ENCODE results near the gene SMG5.

The SMG5 gene

GRCh38 chr1:156263288-156263655 lies 19.4 kb downstream of the SMG5 start:
- TF ChIP-seq CTCF (IDR thresholded peaks at IDR 0.05; ENCODE audit: extremely low read depth, missing control alignments) = no peak
- DNase-seq (ENCODE audit: low spot score) = no peak

GRCh38 chr1:156262461-156263287 lies 20.0 kb downstream of the SMG5 start:
- no peak for TF ChIP-seq CTCF (IDR thresholded peaks at IDR 0.05; ENCODE audit: extremely low read depth, missing control alignments)
- DNase-seq (ENCODE audit: low spot score) = no peak

GRCh38 chr1:156260896-156261295 lies 21.7 kb downstream of the SMG5 start:
- DNase-seq (ENCODE audit: low spot score) = no peak
- TF ChIP-seq CTCF (IDR thresholded peaks at IDR 0.05; ENCODE audit: extremely low read depth, missing control alignments) = no peak

- DNase-seq (ENCODE audit: low spot score) = no peak
- no peak for TF ChIP-seq CTCF (IDR thresholded peaks at IDR 0.05; ENCODE audit: extremely low read depth, missing control alignments)
Measured at GRCh38 chr1:156259805-156260204, 22.8 kb downstream of the SMG5 start.

GRCh38 chr1:156258859-156259258 lies 23.8 kb downstream of the SMG5 start:
- TF ChIP-seq CTCF (IDR thresholded peaks at IDR 0.05; ENCODE audit: extremely low read depth, missing control alignments) = no peak
- DNase-seq (ENCODE audit: low spot score) = no peak

- no peak for DNase-seq (ENCODE audit: low spot score)
- TF ChIP-seq CTCF (IDR thresholded peaks at IDR 0.05; ENCODE audit: extremely low read depth, missing control alignments) = no peak
Measured at GRCh38 chr1:156257711-156258110, 24.9 kb downstream of the SMG5 start.

- DNase-seq (ENCODE audit: low spot score) = no peak
- no peak for TF ChIP-seq CTCF (IDR thresholded peaks at IDR 0.05; ENCODE audit: extremely low read depth, missing control alignments)
Measured at GRCh38 chr1:156253634-156254033, 29.0 kb downstream of the SMG5 start.

Data from GM20000 (cell line).